ENCODE measurements around the gene COL23A1. TPM values are rescaled to one million over a fixed set of nuclear protein-coding genes. Genes with fewer than 3 reads are reported as not detected.

COL23A1 gene
- total RNA-seq, 1 experiment from 2014 or later = not detected

DNA sequence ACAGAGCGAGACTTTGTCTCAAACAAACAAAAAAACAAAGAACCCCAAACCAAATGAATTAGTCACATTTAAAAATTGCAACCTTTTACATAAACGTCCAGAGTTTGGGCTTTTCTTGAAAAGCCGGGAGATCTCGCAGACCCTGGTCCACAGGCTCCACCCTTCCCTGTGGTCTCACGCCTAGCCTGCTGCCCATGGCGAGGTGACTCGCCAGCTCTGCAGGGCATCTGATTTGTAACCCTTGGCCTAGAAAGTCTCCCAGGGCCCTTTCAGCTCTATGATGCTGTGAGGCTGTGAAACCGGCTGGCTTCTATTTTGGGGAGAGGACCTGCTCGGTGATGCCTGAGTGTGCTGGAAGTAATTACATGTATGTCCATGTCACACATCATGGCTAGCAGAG is 312.8 kb downstream of the COL23A1 start:
- H3K27me3 ChIP-seq (ENCODE audit: low read length) = peaks cover 27% of the 10 kb centered on the region
- H3K9me3 ChIP-seq (ENCODE audit: low read length) = 0 out of 2 replicates have a peak, but pooled peaks cover 5% of the 10 kb centered on the region
- no peak overlapping the region for H3K27ac ChIP-seq (ENCODE audit: low read length)
- no peaks in the 10 kb centered on the region for H3F3A ChIP-seq (ENCODE audit: low read length, unreplicated experiment)
- no peaks in the 10 kb centered on the region for H3K36me3 ChIP-seq (ENCODE audit: low read depth, low read length)
- H3K4me3 ChIP-seq (ENCODE audit: low read length) = no peak overlapping the region
- H3K9me2 ChIP-seq (replicated peaks; ENCODE audit: low read length) = no peaks in the 10 kb centered on the region
- H3K9ac ChIP-seq (ENCODE audit: low read length) = no peak overlapping the region
- ATAC-seq = no peak
- no peak overlapping the region for H3K4me2 ChIP-seq (ENCODE audit: low read length)
- no peak overlapping the region for H2AFZ ChIP-seq (ENCODE audit: low read length)
- POLR2A ChIA-PET (ENCODE audit: unreplicated experiment) = no interaction called here
- DNase-seq = no peak
- no peaks in the 10 kb centered on the region for H3K79me2 ChIP-seq (ENCODE audit: low read length)
- TF ChIP-seq EZH2phosphoT487 (IDR thresholded peaks at IDR 0.05; ENCODE audit: borderline replicate concordance, low read length) (no peak), EZH2 (IDR thresholded peaks at IDR 0.05; ENCODE audit: low read length, unreplicated experiment) (no peak), CTCF (conservative IDR thresholded peaks at IDR 0.05; ENCODE audit: low read depth, low read length) (no peak)
- no peaks in the 10 kb centered on the region for H3K4me1 ChIP-seq (ENCODE audit: insufficient read depth, low read length)
- CTCF ChIA-PET = no interaction called here
- H4K20me1 ChIP-seq (ENCODE audit: low read length) = no peaks in the 10 kb centered on the region
- intact Hi-C loops (cut with micrococcal nuclease) = no loop called here
- no TSS peak for BruUV-seq (replicated peaks)

- H3K36me3 ChIP-seq (ENCODE audit: low read depth, low read length) = no peaks in the 10 kb centered on the region
- no peaks in the 10 kb centered on the region for H4K20me1 ChIP-seq (ENCODE audit: low read length)
- POLR2A ChIA-PET (ENCODE audit: unreplicated experiment) = no interaction called here
- no peak overlapping the region for H2AFZ ChIP-seq (ENCODE audit: low read length)
- H3K9me3 ChIP-seq (ENCODE audit: low read length) = 0 out of 2 replicates have a peak, but pooled peaks cover 5% of the 10 kb centered on the region
- no peak overlapping the region for H3K4me3 ChIP-seq (ENCODE audit: low read length)
- intact Hi-C loops (cut with micrococcal nuclease) = no loop called here
- no peaks in the 10 kb centered on the region for H3K79me2 ChIP-seq (ENCODE audit: low read length)
- DNase-seq = no peak
- no TSS peak for BruUV-seq (replicated peaks)
- no peak overlapping the region for H3K4me2 ChIP-seq (ENCODE audit: low read length)
- no peaks in the 10 kb centered on the region for H3K4me1 ChIP-seq (ENCODE audit: insufficient read depth, low read length)
- no peak overlapping the region for H3K9ac ChIP-seq (ENCODE audit: low read length)
- TF ChIP-seq EZH2phosphoT487 (IDR thresholded peaks at IDR 0.05; ENCODE audit: borderline replicate concordance, low read length) (no peak), EZH2 (IDR thresholded peaks at IDR 0.05; ENCODE audit: low read length, unreplicated experiment) (no peak), CTCF (conservative IDR thresholded peaks at IDR 0.05; ENCODE audit: low read depth, low read length) (no peak)
- no peaks in the 10 kb centered on the region for H3F3A ChIP-seq (ENCODE audit: low read length, unreplicated experiment)
- H3K27me3 ChIP-seq (ENCODE audit: low read length) = peaks cover 23% of the 10 kb centered on the region
- CTCF ChIA-PET = no interaction called here
- H3K27ac ChIP-seq (ENCODE audit: low read length) = no peak overlapping the region
- no peaks in the 10 kb centered on the region for H3K9me2 ChIP-seq (replicated peaks; ENCODE audit: low read length)
- ATAC-seq = no peak
These were observed 315.2 kb downstream of the COL23A1 start for GRCh38 chr5:178274781-178275537.

All from PC-3 (cell line).